Activated CD4-positive, alpha-beta T cell treated with anti-CD3 and anti-CD28 coated beads, Interleukin-2, amount 10 ng/mL, durations not matched to agents 24 days and 14 days (primary cell): ENCODE data around the gene SLC19A2. TPM values are rescaled to one million over a fixed set of nuclear protein-coding genes. Genes with fewer than 3 reads are reported as not detected.

Experiments used
- DNase-seq: peaks from one replicate; pipeline ENCODE4 v3.0.0; 2022
- H3K27ac Mint-ChIP-seq: one replicate; pipeline ENCODE4 v1.8.0; 2022; ENCODE audit warnings: mild to moderate bottlenecking, mixed read lengths
- H3K27me3 Mint-ChIP-seq: one replicate; pipeline ENCODE4 v1.8.0; 2022; ENCODE audit warnings: mixed read lengths
- H3K36me3 Mint-ChIP-seq: one replicate; pipeline ENCODE4 v1.8.0; 2022; ENCODE audit warnings: low read depth, mild to moderate bottlenecking, mixed read lengths
- H3K4me1 Mint-ChIP-seq: one replicate; pipeline ENCODE4 v1.8.0; 2021; ENCODE audit warnings: mixed read lengths
- H3K4me3 Mint-ChIP-seq: one replicate; pipeline ENCODE4 v1.8.0; 2022; ENCODE audit warnings: mild to moderate bottlenecking, moderate library complexity, mixed read lengths
- H3K9me3 Mint-ChIP-seq: one replicate; pipeline ENCODE4 v1.8.0; 2021; ENCODE audit warnings: mixed read lengths
- intact Hi-C: fragments of 100-400 bp; cut with micrococcal nuclease; formaldehyde crosslinking; loops from one replicate; pipeline ENCODE4 v1.15.1; 2023
- total RNA-seq: library from RNA; stranded (reverse); gene quantifications from 2 replicates; pipeline ENCODE4 v1.2.3, GENCODE V29; 2022

Gene SLC19A2
- total RNA-seq, 1 donor from 2014 or later: 12.1 TPM

DNA sequence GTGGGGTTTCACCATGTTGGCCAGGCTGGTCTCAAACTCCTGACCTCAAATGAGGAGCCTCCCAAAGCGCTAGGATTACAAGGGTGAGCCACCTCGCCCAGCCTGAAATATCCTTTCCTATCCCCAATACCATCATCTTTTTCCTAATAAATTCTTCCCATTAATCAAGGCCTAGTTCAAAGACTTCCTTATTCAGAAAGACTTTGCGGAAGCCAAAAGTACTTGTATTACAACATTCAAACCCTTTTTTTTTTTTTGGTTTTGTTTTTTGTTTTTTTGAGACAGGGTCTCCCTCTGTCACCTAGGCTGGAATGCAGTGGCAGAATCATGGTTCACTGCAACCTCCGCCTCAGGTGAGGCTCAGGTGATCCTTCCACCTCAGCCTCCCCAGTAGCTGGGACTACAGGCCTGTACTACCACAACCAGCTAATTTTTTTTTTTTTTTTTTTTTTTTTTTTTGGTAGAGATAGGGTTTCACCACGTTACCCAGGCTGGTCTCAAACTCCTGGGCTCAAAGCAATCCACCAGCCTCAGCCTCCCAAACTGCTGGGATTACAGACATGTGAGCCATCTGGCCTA, 7.6 kb downstream of the SLC19A2 start:
- peaks cover 23% of the 10 kb centered on the region for H3K36me3 Mint-ChIP-seq
- peak; percentile 1 for DNase-seq
- no peaks in the 10 kb centered on the region for H3K9me3 Mint-ChIP-seq
- H3K4me1 Mint-ChIP-seq: peaks cover 18% of the 10 kb centered on the region
- no peaks in the 10 kb centered on the region for H3K27me3 Mint-ChIP-seq
- no peak overlapping the region for H3K27ac Mint-ChIP-seq
- intact Hi-C loops: no loop called here
- no peak overlapping the region for H3K4me3 Mint-ChIP-seq

GRCh38 chr1:169475806-169476387, 9.8 kb downstream of the SLC19A2 start:
- no peak overlapping the region for H3K4me3 Mint-ChIP-seq
- no peak overlapping the region for H3K27ac Mint-ChIP-seq
- H3K27me3 Mint-ChIP-seq: no peaks in the 10 kb centered on the region
- intact Hi-C loops: no loop called here
- H3K9me3 Mint-ChIP-seq: no peaks in the 10 kb centered on the region
- peaks cover 17% of the 10 kb centered on the region for H3K36me3 Mint-ChIP-seq
- peak; percentile 9 for DNase-seq
- peaks cover 8% of the 10 kb centered on the region for H3K4me1 Mint-ChIP-seq

- H3K4me3 Mint-ChIP-seq: no peak overlapping the region
- peaks cover 3% of the 10 kb centered on the region for H3K4me1 Mint-ChIP-seq
- peak; percentile 8 for DNase-seq
- no peaks in the 10 kb centered on the region for H3K9me3 Mint-ChIP-seq
- no peaks in the 10 kb centered on the region for H3K27me3 Mint-ChIP-seq
- H3K27ac Mint-ChIP-seq: no peak overlapping the region
- peaks cover 17% of the 10 kb centered on the region for H3K36me3 Mint-ChIP-seq
- intact Hi-C loops: no loop called here
These were observed 11.3 kb downstream of the SLC19A2 start for GRCh38 chr1:169474302-169474995.

DNA sequence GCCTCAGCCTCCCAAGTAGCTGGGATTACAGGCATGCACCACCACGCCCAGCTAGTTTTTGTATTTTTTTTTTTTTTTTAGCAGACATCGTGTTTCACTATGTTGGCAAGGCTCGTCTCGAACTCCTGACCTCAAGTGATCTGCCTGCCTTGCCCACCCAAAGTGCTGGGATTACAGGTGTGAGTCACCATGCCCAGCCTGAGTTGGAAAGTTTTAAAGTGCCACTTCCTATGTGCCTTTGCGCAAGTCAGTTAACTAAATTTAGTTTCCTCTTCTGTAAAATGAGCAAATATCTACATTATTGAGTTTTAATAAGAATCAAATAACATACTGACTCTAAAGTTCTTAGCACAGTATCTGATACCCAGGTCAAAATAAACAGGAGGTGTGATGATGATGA, 12.4 kb downstream of the SLC19A2 start:
- Mint-ChIP-seq H3K36me3 (peaks cover 21% of the 10 kb centered on the region), H3K27me3 (no peaks in the 10 kb centered on the region), H3K4me3 (no peak overlapping the region), H3K27ac (no peak overlapping the region), H3K4me1 (peaks cover 5% of the 10 kb centered on the region), H3K9me3 (no peaks in the 10 kb centered on the region)
- intact Hi-C loops: no loop called here
- DNase-seq: peak; percentile 43

GRCh38 chr1:169472738-169473137, 13.0 kb downstream of the SLC19A2 start:
- intact Hi-C loops: no loop called here
- H3K27me3 Mint-ChIP-seq: no peaks in the 10 kb centered on the region
- peaks cover 5% of the 10 kb centered on the region for H3K4me1 Mint-ChIP-seq

DNA sequence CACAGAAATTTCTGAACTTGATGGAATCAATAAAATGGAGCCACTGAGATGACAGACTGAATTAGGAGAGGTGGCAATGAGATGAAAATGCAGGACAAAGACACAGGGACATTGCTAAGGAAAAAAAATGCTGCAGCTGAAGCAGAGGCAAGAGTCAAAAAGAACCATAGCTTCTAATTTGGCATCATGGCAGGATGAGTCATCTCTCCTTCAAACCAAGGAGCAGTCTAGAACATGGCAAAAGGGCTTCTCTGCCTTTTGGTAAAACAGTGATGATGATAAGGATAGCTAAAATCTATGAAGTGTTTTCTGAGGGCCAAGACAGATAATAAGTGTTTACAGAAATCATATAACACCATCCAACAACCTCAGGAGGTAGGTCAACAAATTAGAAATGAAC, 16.8 kb downstream of the SLC19A2 start:
- intact Hi-C loops: no loop called here
- H3K27ac Mint-ChIP-seq: no peak overlapping the region
- no peak overlapping the region for H3K4me3 Mint-ChIP-seq
- no peaks in the 10 kb centered on the region for H3K9me3 Mint-ChIP-seq
- H3K27me3 Mint-ChIP-seq: no peaks in the 10 kb centered on the region
- H3K36me3 Mint-ChIP-seq: peaks cover 15% of the 10 kb centered on the region
- H3K4me1 Mint-ChIP-seq: peaks cover 7% of the 10 kb centered on the region
- no peak for DNase-seq

More at GRCh38 chr1:169472738-169473137, 13.0 kb downstream of the SLC19A2 start:
- Mint-ChIP-seq H3K4me3 (no peak overlapping the region), H3K36me3 (peaks cover 22% of the 10 kb centered on the region), H3K9me3 (no peaks in the 10 kb centered on the region), H3K27ac (no peak overlapping the region)
- DNase-seq: no peak

DNA sequence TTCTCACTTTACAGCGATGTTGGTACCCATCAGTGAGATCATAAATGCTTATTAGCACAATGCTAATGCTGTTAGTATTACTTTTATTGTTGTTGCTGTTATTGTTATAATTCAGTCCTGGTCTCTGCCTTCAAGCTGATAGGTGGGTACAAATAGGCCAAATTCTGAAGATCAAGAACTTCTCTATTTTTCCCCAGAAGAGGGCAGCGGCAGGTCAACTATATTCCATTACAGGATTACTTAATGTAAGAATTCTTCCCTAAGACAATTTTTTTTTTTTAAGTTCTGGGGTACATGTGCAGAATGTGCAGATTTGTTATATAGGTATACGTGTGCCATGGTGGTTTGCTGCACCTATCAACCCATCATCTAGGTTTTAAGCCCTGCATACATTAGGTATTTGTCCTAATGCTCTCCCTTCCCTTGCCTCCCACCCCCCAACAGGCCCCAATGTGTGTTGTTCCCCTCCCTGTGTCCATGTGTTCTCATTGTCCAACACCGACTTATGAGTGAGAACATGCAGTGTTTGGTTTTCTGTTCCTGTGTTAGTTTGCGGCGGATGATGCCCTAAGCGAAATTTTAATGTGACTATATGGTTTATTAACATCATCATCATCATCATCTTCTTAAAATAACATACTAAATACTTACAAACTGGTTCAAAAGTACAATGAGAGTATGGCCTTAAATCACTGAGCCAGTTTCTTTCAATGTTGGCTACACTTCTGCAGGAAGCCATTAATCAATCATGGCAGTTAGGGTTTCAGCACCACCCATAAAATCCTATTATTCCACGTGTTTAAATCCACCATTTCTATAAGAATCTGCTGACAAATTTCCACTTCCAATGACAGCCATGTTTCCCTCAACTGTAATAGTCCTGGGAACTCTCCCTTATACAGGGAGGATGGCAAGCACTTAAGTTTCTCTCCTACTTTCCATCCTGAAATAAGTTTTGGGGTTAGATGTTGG, 19.2 kb downstream of the SLC19A2 start:
- H3K36me3 Mint-ChIP-seq: peaks cover 15% of the 10 kb centered on the region
- H3K4me3 Mint-ChIP-seq: no peak overlapping the region
- intact Hi-C loops: loop anchor here (2.0 kb wide), 1 partner anchor 80 kb away; no protein-coding TSS in a partner anchor
- H3K27ac Mint-ChIP-seq: no peak overlapping the region
- peaks cover 5% of the 10 kb centered on the region for H3K4me1 Mint-ChIP-seq
- DNase-seq: peak; percentile 73
- no peaks in the 10 kb centered on the region for H3K27me3 Mint-ChIP-seq
- H3K9me3 Mint-ChIP-seq: no peaks in the 10 kb centered on the region

DNA sequence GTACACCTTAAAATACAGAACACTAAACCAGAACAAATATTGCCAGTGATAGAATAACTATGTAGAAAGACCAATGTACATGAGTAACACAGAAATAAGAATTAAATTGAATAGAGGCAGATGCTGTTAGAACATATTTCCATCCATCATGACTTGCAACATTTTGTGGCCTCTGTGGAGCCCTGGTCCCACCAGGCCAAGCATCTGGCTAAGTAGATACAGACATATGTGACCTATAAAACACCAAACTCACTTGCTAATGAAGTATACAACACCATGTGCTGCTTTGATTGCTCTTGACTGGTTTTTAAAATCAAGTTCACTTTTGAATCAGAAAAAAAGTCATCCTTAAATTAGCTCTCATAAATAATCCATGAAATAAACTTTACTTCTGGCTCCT, 20.5 kb downstream of the SLC19A2 start:
- Mint-ChIP-seq H3K4me3 (no peak overlapping the region), H3K27ac (no peak overlapping the region), H3K4me1 (peaks cover 14% of the 10 kb centered on the region), H3K36me3 (peaks cover 19% of the 10 kb centered on the region), H3K27me3 (no peaks in the 10 kb centered on the region), H3K9me3 (no peaks in the 10 kb centered on the region)
- DNase-seq: no peak
- intact Hi-C loops: no loop called here

DNA sequence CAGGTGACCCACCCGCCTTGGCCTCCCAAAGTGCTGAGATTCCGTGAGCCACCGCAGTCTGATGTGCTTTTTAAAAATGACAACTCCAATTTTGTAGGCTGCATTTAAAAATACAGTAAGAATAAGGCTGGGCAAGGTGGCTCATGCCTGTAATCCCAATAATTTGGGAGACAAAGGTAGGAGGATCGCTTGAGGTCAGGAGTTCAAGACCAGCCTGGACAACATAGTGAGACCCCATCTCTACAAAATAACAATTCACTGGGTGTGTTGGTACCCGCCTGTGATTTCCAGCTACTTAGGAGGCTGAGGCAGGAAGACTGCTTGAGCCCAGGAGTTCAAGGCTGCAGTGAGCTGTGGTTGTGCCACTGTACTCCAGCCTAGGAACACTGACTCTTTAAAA, 23.4 kb downstream of the SLC19A2 start:
- no peak overlapping the region for H3K27ac Mint-ChIP-seq
- intact Hi-C loops: no loop called here
- H3K9me3 Mint-ChIP-seq: peaks cover under 1% of the 10 kb centered on the region
- no peaks in the 10 kb centered on the region for H3K27me3 Mint-ChIP-seq
- peaks cover 16% of the 10 kb centered on the region for H3K4me1 Mint-ChIP-seq
- DNase-seq: no peak
- peaks cover 11% of the 10 kb centered on the region for H3K36me3 Mint-ChIP-seq
- H3K4me3 Mint-ChIP-seq: no peak overlapping the region

DNA sequence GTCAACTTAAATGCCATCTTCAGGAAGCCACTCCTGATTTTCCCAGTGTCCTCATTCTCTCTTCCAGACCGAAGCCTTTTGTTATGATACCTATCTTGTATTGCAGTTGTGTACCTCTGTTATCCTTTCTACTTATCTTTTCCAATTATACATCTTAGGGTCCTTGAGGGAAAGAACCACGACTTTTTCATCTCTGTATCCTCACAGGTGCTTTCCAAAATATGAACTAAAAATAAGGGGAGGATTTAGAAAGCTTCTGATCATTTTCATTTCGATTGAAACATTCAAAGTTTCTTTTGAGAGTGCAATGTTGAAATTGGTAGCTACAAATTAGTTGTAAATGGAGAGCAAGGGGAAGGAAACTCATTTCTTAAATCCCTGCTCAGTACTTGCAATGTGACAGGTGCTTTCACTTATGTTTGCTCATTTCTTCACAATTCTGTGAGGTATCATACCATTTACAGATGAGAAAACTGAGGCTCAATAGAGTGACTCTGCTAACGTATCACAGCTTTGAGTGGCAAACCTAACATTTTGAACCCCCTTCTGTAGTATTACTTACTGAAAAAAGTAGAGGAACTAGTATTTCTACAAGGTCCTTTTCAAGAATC, 24.2 kb downstream of the SLC19A2 start:
- intact Hi-C loops: loop anchor here (2.0 kb wide), 1 partner anchor 23 kb away; the partner anchor contains the start of gene SLC19A2
- Mint-ChIP-seq H3K27ac (no peak overlapping the region), H3K36me3 (peaks cover 8% of the 10 kb centered on the region), H3K9me3 (peaks cover 7% of the 10 kb centered on the region), H3K4me1 (peaks cover 16% of the 10 kb centered on the region), H3K27me3 (no peaks in the 10 kb centered on the region), H3K4me3 (peak overlapping the region; percentile 20)
- DNase-seq: no peak

- Mint-ChIP-seq H3K4me3 (peak overlapping the region; percentile 62), H3K27ac (peak overlapping the region; percentile 2), H3K9me3 (peaks cover 10% of the 10 kb centered on the region), H3K27me3 (peaks cover 4% of the 10 kb centered on the region), H3K4me1 (peaks cover 16% of the 10 kb centered on the region), H3K36me3 (peaks cover 6% of the 10 kb centered on the region)
- DNase-seq: peak; percentile 75
- intact Hi-C loops: loop anchor here (2.0 kb wide), 1 partner anchor 24 kb away; the partner anchor contains the start of gene SLC19A2
These were observed 25.4 kb downstream of the SLC19A2 start for GRCh38 chr1:169460191-169460833.

GRCh38 chr1:169457443-169457842, 28.3 kb downstream of the SLC19A2 start:
- Mint-ChIP-seq H3K27ac (no peak overlapping the region), H3K9me3 (peaks cover 10% of the 10 kb centered on the region), H3K4me3 (no peak overlapping the region)

GRCh38 chr1:169456029-169456428, 29.7 kb downstream of the SLC19A2 start:
- peaks cover 2% of the 10 kb centered on the region for H3K36me3 Mint-ChIP-seq

More at GRCh38 chr1:169457443-169457842, 28.3 kb downstream of the SLC19A2 start:
- no peak for DNase-seq
- H3K36me3 Mint-ChIP-seq: peaks cover 6% of the 10 kb centered on the region
- intact Hi-C loops: no loop called here
- H3K27me3 Mint-ChIP-seq: peaks cover 10% of the 10 kb centered on the region
- H3K4me1 Mint-ChIP-seq: peaks cover 16% of the 10 kb centered on the region

More at GRCh38 chr1:169456029-169456428, 29.7 kb downstream of the SLC19A2 start:
- intact Hi-C loops: no loop called here
- H3K27ac Mint-ChIP-seq: no peak overlapping the region
- peaks cover 12% of the 10 kb centered on the region for H3K4me1 Mint-ChIP-seq
- no peak for DNase-seq
- H3K27me3 Mint-ChIP-seq: peaks cover 19% of the 10 kb centered on the region
- peaks cover 10% of the 10 kb centered on the region for H3K9me3 Mint-ChIP-seq
- H3K4me3 Mint-ChIP-seq: no peak overlapping the region
